Smooth muscle cell (in vitro differentiated cells): ENCODE data around the gene F13A1. TPM values are rescaled to one million over a fixed set of nuclear protein-coding genes. Genes with fewer than 3 reads are reported as not detected.

ENCODE experiments used
- DNase-seq: peaks from one replicate; lab custom pipeline; 2025; ENCODE audit not compliant: unreplicated experiment; lab: John Stamatoyannopoulos, UW
- H2AFZ ChIP-seq: fragments of 200-600 bp; sonication (generic); 2 replicates; pipeline ENCODE4 v1.6.0; 2016; ENCODE audit warnings: antibody characterized with exemption, low read depth, mild to moderate bottlenecking
- H3F3A ChIP-seq: fragments of 200-600 bp; sonication (generic); 2 replicates; pipeline ENCODE4 v1.6.0; 2017; ENCODE audit warnings: antibody characterized with exemption, low read depth
- H3K27ac ChIP-seq: fragments of 200-600 bp; sonication (generic); 2 replicates; pipeline ENCODE4 v1.5.1; 2016; ENCODE audit warnings: low read depth, mild to moderate bottlenecking
- H3K27me3 ChIP-seq: fragments of 200-600 bp; sonication (generic); 2 replicates; pipeline ENCODE4 v1.6.1; 2016; ENCODE audit warnings: low read depth, mild to moderate bottlenecking
- H3K36me3 ChIP-seq: fragments of 200-600 bp; sonication (generic); 2 replicates; pipeline ENCODE4 v1.5.1; 2016; ENCODE audit warnings: low read depth
- H3K4me1 ChIP-seq: fragments of 200-600 bp; sonication (generic); 2 replicates; pipeline ENCODE4 v1.5.1; 2016; ENCODE audit warnings: low read depth
- H3K4me2 ChIP-seq: fragments of 200-600 bp; sonication (generic); 2 replicates; pipeline ENCODE4 v1.6.0; 2016; ENCODE audit warnings: mild to moderate bottlenecking
- H3K4me3 ChIP-seq: fragments of 200-600 bp; sonication (generic); 2 replicates; pipeline ENCODE4 v1.5.1; 2016; ENCODE audit warnings: mild to moderate bottlenecking
- H3K79me2 ChIP-seq: fragments of 200-600 bp; sonication (generic); 2 replicates; pipeline ENCODE4 v1.6.0; 2016; ENCODE audit warnings: low read depth, mild to moderate bottlenecking
- H3K9ac ChIP-seq: fragments of 200-600 bp; sonication (generic); 2 replicates; pipeline ENCODE4 v1.6.0; 2016; ENCODE audit warnings: low read depth
- H3K9me3 ChIP-seq: fragments of 200-600 bp; sonication (generic); replicated peaks from 2 replicates; pipeline ENCODE4 v1.5.1; 2016; ENCODE audit warnings: low read depth
- H4K20me1 ChIP-seq: fragments of 200-600 bp; sonication (generic); 2 replicates; pipeline ENCODE4 v1.6.0; 2016; ENCODE audit warnings: low read depth
- WGBS: methylation state at CpG from one replicate; pipeline ENCODE4 v1.1.7; 2016; ENCODE audit warnings: low lambda C conversion rate; 5-methylcytosine and 5-hydroxymethylcytosine counted together
- polyA plus RNA-seq: library from polyadenylated mRNA; unstranded; fragments of >200 nt; fragmentation: Nextera tagmentation; extraction: Ambion mirVana; gene quantifications from 2 replicates; pipeline ENCODE4 v1.2.1, GENCODE V29; 2016
- total RNA-seq: library from RNA; depleted of rRNA; stranded (reverse); fragments of >200 nt; gene quantifications from 2 replicates; pipeline ENCODE4 v1.2.3, GENCODE V29; 2014
- TF ChIP-seq, protein P1 (sequence below): fragments of 200-600 bp; sonication (generic); IDR thresholded peaks from 2 replicates; pipeline ENCODE4 v1.5.1; 2017; ENCODE audit warnings: borderline replicate concordance, mild to moderate bottlenecking, antibody characterized with exemption; ENCODE audit not compliant: insufficient read depth, poor library complexity, severe bottlenecking

Gene F13A1
- total and polyA plus RNA-seq, 2 experiments from 2014 or later: 0.22 TPM; not detected in 1

DNA sequence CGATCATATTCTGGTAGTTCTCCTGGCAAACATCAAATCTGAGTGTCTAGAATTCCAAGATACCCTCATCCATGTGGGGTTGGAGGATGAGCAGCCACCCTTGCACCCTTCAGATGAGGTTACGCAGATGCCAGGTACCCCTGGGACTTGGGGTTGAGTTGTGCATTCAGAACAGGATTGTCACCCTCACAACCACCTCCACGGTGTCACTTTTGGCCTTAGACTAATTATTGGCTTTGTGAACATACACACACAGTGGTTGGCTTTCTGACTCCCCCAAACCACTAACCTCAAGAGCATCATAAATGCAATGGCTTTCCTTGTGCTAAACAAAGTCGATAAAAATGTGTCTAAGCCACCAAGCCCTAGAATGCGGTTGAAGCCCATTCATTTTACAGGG lies 2.9 kb upstream of the F13A1 start:
- whole genome bisulfite sequencing: 91% methylated on average over 5 of the region's 5 CpGs
- H3K4me2 ChIP-seq: no peak overlapping the region
- H3K27ac ChIP-seq: no peak overlapping the region
- TF ChIP-seq, protein P1, sequence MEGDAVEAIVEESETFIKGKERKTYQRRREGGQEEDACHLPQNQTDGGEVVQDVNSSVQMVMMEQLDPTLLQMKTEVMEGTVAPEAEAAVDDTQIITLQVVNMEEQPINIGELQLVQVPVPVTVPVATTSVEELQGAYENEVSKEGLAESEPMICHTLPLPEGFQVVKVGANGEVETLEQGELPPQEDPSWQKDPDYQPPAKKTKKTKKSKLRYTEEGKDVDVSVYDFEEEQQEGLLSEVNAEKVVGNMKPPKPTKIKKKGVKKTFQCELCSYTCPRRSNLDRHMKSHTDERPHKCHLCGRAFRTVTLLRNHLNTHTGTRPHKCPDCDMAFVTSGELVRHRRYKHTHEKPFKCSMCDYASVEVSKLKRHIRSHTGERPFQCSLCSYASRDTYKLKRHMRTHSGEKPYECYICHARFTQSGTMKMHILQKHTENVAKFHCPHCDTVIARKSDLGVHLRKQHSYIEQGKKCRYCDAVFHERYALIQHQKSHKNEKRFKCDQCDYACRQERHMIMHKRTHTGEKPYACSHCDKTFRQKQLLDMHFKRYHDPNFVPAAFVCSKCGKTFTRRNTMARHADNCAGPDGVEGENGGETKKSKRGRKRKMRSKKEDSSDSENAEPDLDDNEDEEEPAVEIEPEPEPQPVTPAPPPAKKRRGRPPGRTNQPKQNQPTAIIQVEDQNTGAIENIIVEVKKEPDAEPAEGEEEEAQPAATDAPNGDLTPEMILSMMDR: no peak
- peaks cover 10% of the 10 kb centered on the region for H3K4me1 ChIP-seq
- H3K4me3 ChIP-seq: no peak overlapping the region
- peaks cover 68% of the 10 kb centered on the region for H3K27me3 ChIP-seq
- no peak overlapping the region for H3K9ac ChIP-seq
- no peaks in the 10 kb centered on the region for H3K9me3 ChIP-seq
- no peaks in the 10 kb centered on the region for H3F3A ChIP-seq
- no peaks in the 10 kb centered on the region for H4K20me1 ChIP-seq
- no peak overlapping the region for H2AFZ ChIP-seq
- H3K79me2 ChIP-seq: no peaks in the 10 kb centered on the region
- no peaks in the 10 kb centered on the region for H3K36me3 ChIP-seq
- DNase-seq: no peak

DNA sequence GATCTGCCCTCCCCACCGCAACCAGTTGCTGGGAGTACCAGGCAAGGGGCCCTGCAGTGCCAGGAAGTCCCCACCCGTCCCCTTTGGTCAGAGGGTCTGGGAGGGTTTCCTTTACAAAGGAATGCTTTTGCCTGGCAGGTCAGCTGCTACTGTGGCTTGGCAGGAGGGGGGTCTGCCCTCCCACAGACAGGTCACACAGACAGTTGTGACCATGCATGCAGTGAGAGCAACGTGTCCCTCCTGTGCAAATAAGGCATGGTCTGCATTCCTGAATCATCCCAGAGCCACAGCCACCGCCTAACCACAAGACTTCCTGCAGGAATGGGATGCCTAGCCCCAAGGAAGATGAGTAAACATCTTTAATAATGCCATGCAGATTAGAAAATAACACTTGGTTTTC lies 439 bp upstream of the F13A1 start:
- Histone ChIP-seq H3K4me3 (no peak overlapping the region), H4K20me1 (no peaks in the 10 kb centered on the region), H3K9me3 (no peaks in the 10 kb centered on the region), H2AFZ (no peak overlapping the region), H3K4me2 (peak overlapping the region; percentile 48), H3K27ac (no peak overlapping the region), H3K9ac (no peak overlapping the region), H3K4me1 (peaks cover 17% of the 10 kb centered on the region), H3K36me3 (no peaks in the 10 kb centered on the region), H3F3A (no peaks in the 10 kb centered on the region), H3K79me2 (no peaks in the 10 kb centered on the region), H3K27me3 (peaks cover 80% of the 10 kb centered on the region)
- WGBS: 11% methylated on average over 4 of the region's 4 CpGs
- TF ChIP-seq, protein P1: no peak
- no peak for DNase-seq

DNA sequence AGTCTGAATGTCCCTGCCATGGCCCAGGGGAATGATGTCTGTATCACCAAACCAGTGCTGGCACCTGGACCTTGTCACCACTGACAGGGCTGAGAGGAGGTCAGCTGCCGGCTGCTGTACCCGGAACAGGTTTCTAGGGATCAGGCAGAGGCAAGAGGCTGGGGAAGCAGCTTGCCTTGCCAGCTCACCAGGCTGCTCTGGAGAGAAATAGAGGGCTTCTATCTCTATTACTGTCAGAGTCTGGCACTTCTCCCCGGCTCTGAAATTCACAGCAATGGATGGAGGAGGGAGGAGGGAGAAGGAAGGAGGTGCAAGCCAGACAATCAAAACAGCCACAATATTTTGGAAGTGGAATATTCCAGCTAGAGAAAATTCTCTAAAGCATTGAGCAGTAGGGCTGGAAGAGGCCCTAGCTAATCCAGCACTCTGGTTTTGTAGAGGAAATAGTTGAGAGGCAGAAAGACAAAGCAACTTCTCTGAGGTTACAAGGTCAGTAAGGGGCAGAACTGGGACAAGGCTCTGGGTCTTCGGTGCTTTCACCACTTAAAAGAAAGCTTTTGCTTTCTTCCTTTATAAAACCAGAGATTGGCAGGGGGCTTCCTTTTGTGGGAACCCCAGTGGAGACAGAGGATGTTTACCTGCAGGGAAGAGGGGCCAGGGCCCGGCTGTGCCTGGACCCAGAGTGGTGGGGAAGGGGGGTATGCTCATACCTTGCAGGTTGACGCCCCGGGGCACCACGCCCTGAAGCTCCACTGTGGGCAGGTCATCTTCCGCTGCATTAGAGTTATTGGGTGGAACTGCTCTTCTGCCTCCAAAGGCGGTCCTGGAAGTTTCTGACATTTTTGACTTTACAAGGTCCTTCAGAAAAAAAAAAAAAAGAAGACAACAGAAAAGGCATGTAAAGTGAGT lies 2.4 kb downstream of the F13A1 start:
- Histone ChIP-seq H2AFZ (no peak overlapping the region), H3F3A (no peaks in the 10 kb centered on the region), H3K27me3 (peaks cover 66% of the 10 kb centered on the region), H3K4me1 (peaks cover 17% of the 10 kb centered on the region), H3K9ac (no peak overlapping the region), H3K4me3 (no peak overlapping the region), H3K27ac (no peak overlapping the region), H3K4me2 (no peak overlapping the region), H3K79me2 (no peaks in the 10 kb centered on the region), H3K36me3 (no peaks in the 10 kb centered on the region), H3K9me3 (no peaks in the 10 kb centered on the region), H4K20me1 (no peaks in the 10 kb centered on the region)
- TF ChIP-seq, protein P1: no peak
- 66% methylated on average over 10 of the region's 10 CpGs for WGBS
- no peak for DNase-seq

DNA sequence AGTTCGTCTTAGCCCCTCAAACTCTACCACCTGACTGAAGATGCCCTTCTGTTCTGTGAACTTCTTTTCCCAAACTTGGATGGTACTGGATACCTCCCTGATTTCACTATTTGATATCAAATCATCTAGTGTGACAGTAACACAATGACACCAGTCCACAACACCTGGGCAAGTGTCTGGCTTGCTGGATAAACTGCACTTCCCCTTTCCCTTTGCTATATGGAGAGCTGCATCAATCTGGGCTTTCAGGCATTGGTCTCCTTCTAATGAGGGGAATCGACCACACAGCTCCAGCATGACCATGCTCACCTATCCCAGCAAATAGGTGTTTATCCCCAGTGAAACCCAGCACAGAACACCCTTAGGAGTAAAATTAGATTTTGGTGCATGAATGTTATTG lies 3.1 kb downstream of the F13A1 start:
- H3K36me3 ChIP-seq: no peaks in the 10 kb centered on the region
- H3K9ac ChIP-seq: no peak overlapping the region
- TF ChIP-seq, protein P1: no peak
- 76% methylated on average over 2 of the region's 2 CpGs for WGBS
- no peak overlapping the region for H2AFZ ChIP-seq
- no peaks in the 10 kb centered on the region for H4K20me1 ChIP-seq
- no peaks in the 10 kb centered on the region for H3K9me3 ChIP-seq
- H3K27ac ChIP-seq: no peak overlapping the region
- H3K4me3 ChIP-seq: no peak overlapping the region
- no peak overlapping the region for H3K4me2 ChIP-seq
- peaks cover 17% of the 10 kb centered on the region for H3K4me1 ChIP-seq
- H3F3A ChIP-seq: no peaks in the 10 kb centered on the region
- DNase-seq: no peak
- no peaks in the 10 kb centered on the region for H3K79me2 ChIP-seq
- H3K27me3 ChIP-seq: peaks cover 59% of the 10 kb centered on the region
